Ishikawa (cell line): ENCODE measurements around the gene ZRANB2.

Source experiments
- CREB1 ChIP-seq: IDR thresholded peaks from 2 replicates; pipeline ENCODE4 v1.6.1; 2012; ENCODE audit warnings: low read depth
- MAX ChIP-seq: IDR thresholded peaks from 2 replicates; pipeline ENCODE4 v1.6.1; 2012
- TCF12 ChIP-seq: IDR thresholded peaks from 2 replicates; pipeline ENCODE4 v1.6.1; 2012; ENCODE audit warnings: low read depth

GRCh38 chr1:71054791-71055190 is 26.0 kb downstream of the ZRANB2 start:
- no peak for TF ChIP-seq TCF12
- no peak for TF ChIP-seq CREB1
- no peak for TF ChIP-seq MAX
